Upper lobe of left lung (tissue), 4 donors: ENCODE results near the gene DYDC2.
A peak's percentile ranks its signal among the peaks of the same experiment; 100 is the strongest.

ENCODE experiments used
- CTCF ChIP-seq, 6 experiments: fragments of 450-650 bp in 4 of 6; fragments of 200-600 bp in 2 of 6; sonication (generic) in 2 of 6; IDR thresholded peaks; one replicate each; pipeline ENCODE4 v1.5.1; 2016 to 2019; ENCODE audit warnings: antibody characterized with exemption in 6 of 6
- POLR2AphosphoS5 ChIP-seq, 2 donors: sonication (generic); formaldehyde crosslinking; IDR thresholded peaks; one replicate each; pipeline ENCODE4 v1.5.1; 2017; ENCODE audit warnings: antibody characterized with exemption in 2 of 2

GRCh38 chr10:80382989-80383388 is 26.4 kb downstream of the DYDC2 start:
- TF ChIP-seq CTCF (IDR thresholded peaks at IDR 0.05): peak in 5 of 6 experiments; percentile 31 to 52 (median 38)
- no peak for TF ChIP-seq POLR2AphosphoS5 (IDR thresholded peaks at IDR 0.05)
